HCT116 (cell line): Measurements from ENCODE around the gene NRP1. TPM values are rescaled to one million over a fixed set of nuclear protein-coding genes. Genes with fewer than 3 reads are reported as not detected.

ENCODE experiments used
- ATAC-seq: fragments of 200-7000 bp; cut with Tn5 transposase; 2 replicates; pipeline ENCODE4 v1.9.1; 2020; ENCODE audit warnings: mild to moderate bottlenecking, moderate library complexity
- BruUV-seq: library from RNA; stranded (reverse); fragments of 400-500 nt; replicated peaks from 2 replicates; lab custom pipeline; 2021; lab: Mats Ljungman, UMichigan
- CTCF ChIA-PET: fragments of 300-600 bp; sonication (Branson Sonifier 250); formaldehyde crosslinking; loops from one replicate; lab custom pipeline; 2021; ENCODE audit warnings: antibody characterized with exemption; lab: Charles Lee
- POLR2A ChIA-PET: fragments of 300-600, 350-600 bp; sonication (Branson Sonifier 250); formaldehyde crosslinking; loops from one replicate; lab custom pipeline; 2021; ENCODE audit warnings: antibody characterized with exemption; lab: Charles Lee
- RAD21 ChIA-PET, 2 experiments: fragments of 300-600 bp; sonication (Branson Sonifier 250); formaldehyde crosslinking; loops; one replicate each; lab custom pipeline; 2023; ENCODE audit warnings: low total read pairs in 2 of 2; ENCODE audit not compliant: uncharacterized antibody in 2 of 2, unreplicated experiment in 2 of 2, low non-redundant PET in 1 of 2; lab: Charles Lee
- DNase-seq: peaks from one replicate; pipeline ENCODE4 v3.0.0-alpha.2; 2010; ENCODE audit warnings: low read depth, low spot score
- H2AFZ ChIP-seq: fragments of 200-600 bp; shearing (Covaris generic), sonication (generic); 2 replicates; pipeline ENCODE4 v1.6.1; 2017; ENCODE audit warnings: low read depth, mixed run types, mixed read lengths, antibody characterized with exemption, low read length; ENCODE audit not compliant: poor library complexity, severe bottlenecking
- H3K27ac ChIP-seq: 2 replicates; pipeline ENCODE4 v1.5.1; 2012; ENCODE audit warnings: low read depth, low read length
- H3K27me3 ChIP-seq: fragments of 200-600 bp; sonication (generic); 2 replicates; pipeline ENCODE4 v1.6.1; 2016; ENCODE audit warnings: mixed run types, low read length, mixed read lengths; ENCODE audit not compliant: insufficient read depth
- H3K36me3 ChIP-seq, 2 experiments: fragments of 200-500 bp in 1 of 2; fragments of 200-600 bp in 1 of 2; sonication (Bioruptor generic) in 1 of 2; sonication (generic) in 1 of 2; 2 replicates each; pipeline versions ENCODE4 v1.5.1 to v1.6.1; 2014 to 2016; ENCODE audit warnings: low read length in 2 of 2, inconsistent platforms in 1 of 2, mixed read lengths in 1 of 2, mixed run types in 1 of 2; ENCODE audit not compliant: insufficient read depth in 2 of 2, control insufficient read depth in 1 of 2
- H3K4me1 ChIP-seq, 2 experiments: fragments of 200-600 bp in 1 of 2; sonication (generic) in 1 of 2; 2 replicates each; pipeline versions ENCODE4 v1.5.1 to v1.6.1; 2012 to 2017; ENCODE audit warnings: low read length in 2 of 2, inconsistent platforms in 1 of 2, mild to moderate bottlenecking in 1 of 2, mixed read lengths in 1 of 2, mixed run types in 1 of 2, moderate library complexity in 1 of 2; ENCODE audit not compliant: insufficient read depth in 2 of 2, control insufficient read depth in 1 of 2
- H3K4me2 ChIP-seq: fragments of 200-600 bp; sonication (generic); 2 replicates; pipeline ENCODE4 v1.6.1; 2017; ENCODE audit warnings: mixed run types, low read length, mixed read lengths
- H3K4me3 ChIP-seq, 2 experiments: fragments of 200-600 bp in 1 of 2; sonication (generic) in 1 of 2; replicated peaks in 1 of 2; 2 replicates each; pipeline ENCODE4 v1.5.1; 2011 to 2016; ENCODE audit warnings: low read length in 2 of 2, control low read depth in 1 of 2, low read depth in 1 of 2, mild to moderate bottlenecking in 1 of 2, mixed read lengths in 1 of 2, mixed run types in 1 of 2
- H3K79me2 ChIP-seq: fragments of 200-600 bp; sonication (generic); 2 replicates; pipeline ENCODE4 v1.6.1; 2017; ENCODE audit warnings: mild to moderate bottlenecking, mixed run types, low read length, moderate library complexity, mixed read lengths; ENCODE audit not compliant: insufficient read depth
- H3K9ac ChIP-seq: fragments of 200-600 bp; sonication (generic); 2 replicates; pipeline ENCODE4 v1.6.1; 2016; ENCODE audit warnings: low read length, mixed read lengths
- H3K9me2 ChIP-seq: fragments of 200-600 bp; sonication (generic), shearing (Covaris generic); 2 replicates; pipeline ENCODE4 v1.6.1; 2017; ENCODE audit warnings: mixed run types, mild to moderate bottlenecking, moderate library complexity; ENCODE audit not compliant: insufficient read depth
- H3K9me3 ChIP-seq, 2 experiments: fragments of 200-500 bp in 1 of 2; fragments of 200-600 bp in 1 of 2; sonication (Bioruptor generic) in 1 of 2; sonication (generic) in 1 of 2; 2 replicates each; pipeline ENCODE4 v1.6.1; 2014 to 2017; ENCODE audit warnings: low read length in 2 of 2, mixed read lengths in 2 of 2, inconsistent platforms in 1 of 2, low read depth in 1 of 2, mild to moderate bottlenecking in 1 of 2, mixed run types in 1 of 2, moderate library complexity in 1 of 2; ENCODE audit not compliant: control insufficient read depth in 1 of 2, insufficient read depth in 1 of 2
- H4K20me1 ChIP-seq: fragments of 200-600 bp; sonication (generic), shearing (Covaris generic); 2 replicates; pipeline ENCODE4 v1.6.1; 2017; ENCODE audit warnings: mixed run types, mild to moderate bottlenecking, moderate library complexity; ENCODE audit not compliant: insufficient read depth
- ATF3 ChIP-seq: IDR thresholded peaks from 2 replicates; pipeline ENCODE4 v1.6.1; 2012
- CBX3 ChIP-seq: IDR thresholded peaks from 2 replicates; pipeline ENCODE4 v1.6.1; 2012; ENCODE audit warnings: low read depth
- CEBPB ChIP-seq: IDR thresholded peaks from 2 replicates; pipeline ENCODE4 v1.6.1; 2012; ENCODE audit warnings: low read depth
- ELF1 ChIP-seq: IDR thresholded peaks from 2 replicates; pipeline ENCODE4 v1.6.1; 2012; ENCODE audit warnings: low read depth, borderline replicate concordance
- EZH2 ChIP-seq: fragments of 200-600 bp; sonication (generic); IDR thresholded peaks from 2 replicates; pipeline ENCODE4 v1.6.1; 2017; ENCODE audit warnings: antibody characterized with exemption, mixed run types
- EZH2phosphoT487 ChIP-seq: fragments of 200-600 bp; IDR thresholded peaks from 2 replicates; pipeline ENCODE4 v1.6.1; 2018; ENCODE audit warnings: antibody characterized with exemption, borderline replicate concordance
- FOSL1 ChIP-seq: IDR thresholded peaks from 2 replicates; pipeline ENCODE4 v1.6.1; 2012; ENCODE audit warnings: low read depth
- JUND ChIP-seq: IDR thresholded peaks from 2 replicates; pipeline ENCODE4 v1.6.1; 2012
- MAX ChIP-seq: IDR thresholded peaks from 2 replicates; pipeline ENCODE4 v1.6.1; 2012
- POLR2A ChIP-seq: IDR thresholded peaks from 2 replicates; pipeline ENCODE4 v1.7.0; 2011; ENCODE audit warnings: borderline replicate concordance; ENCODE audit not compliant: insufficient read depth, insufficient read length; ENCODE audit errors: extremely low read depth
- POLR2AphosphoS5 ChIP-seq: IDR thresholded peaks from 2 replicates; pipeline ENCODE4 v1.6.1; 2011; ENCODE audit warnings: mild to moderate bottlenecking, low read depth, low read length, moderate library complexity
- RAD21 ChIP-seq: IDR thresholded peaks from 2 replicates; pipeline ENCODE4 v1.6.1; 2012; ENCODE audit warnings: low read depth, mild to moderate bottlenecking
- SIN3A ChIP-seq: IDR thresholded peaks from 2 replicates; pipeline ENCODE4 v1.6.1; 2012; ENCODE audit warnings: low read depth
- SP1 ChIP-seq: IDR thresholded peaks from 2 replicates; pipeline ENCODE4 v1.6.1; 2012; ENCODE audit warnings: low read depth
- SRF ChIP-seq: IDR thresholded peaks from 2 replicates; pipeline ENCODE4 v1.6.1; 2012; ENCODE audit warnings: low read depth
- ZFX ChIP-seq: fragments of 450-650 bp; IDR thresholded peaks from 2 replicates; pipeline ENCODE4 v1.6.1; 2017
- ZNF274 ChIP-seq: fragments of 200-500 bp; sonication (Bioruptor generic); IDR thresholded peaks from 2 replicates; pipeline ENCODE4 v1.6.1; 2014; ENCODE audit warnings: mild to moderate bottlenecking, low read depth, low read length, inconsistent platforms
- intact Hi-C: fragments of 100-400 bp; cut with micrococcal nuclease; formaldehyde crosslinking; loops from 2 replicates; pipeline ENCODE4 v1.10.0; 2022
- total RNA-seq: library from RNA; stranded (reverse); gene quantifications from one replicate; pipeline ENCODE4 v1.2.1, GENCODE V29; 2021; ENCODE audit not compliant: unreplicated experiment
- TF ChIP-seq, protein P1 (sequence below): IDR thresholded peaks from 2 replicates; pipeline ENCODE4 v1.6.1; 2012; ENCODE audit warnings: low read depth
- TF ChIP-seq, protein P2 (sequence below): IDR thresholded peaks from 2 replicates; pipeline ENCODE4 v1.6.1; 2011; ENCODE audit warnings: mild to moderate bottlenecking, low read length, moderate library complexity; ENCODE audit not compliant: insufficient replicate concordance; ENCODE audit errors: extremely low read depth
- TF ChIP-seq, protein P3 (sequence below), 3 experiments: fragments of 200-600 bp in 1 of 3; sonication (generic) in 1 of 3; IDR thresholded peaks in 2 of 3; conservative IDR thresholded peaks in 1 of 3; 2 replicates each; pipeline ENCODE4 v1.5.1; 2012 to 2017; ENCODE audit warnings: low read depth in 2 of 3, low read length in 2 of 3, antibody characterized with exemption in 1 of 3, borderline replicate concordance in 1 of 3, control low read depth in 1 of 3, mild to moderate bottlenecking in 1 of 3, mixed read lengths in 1 of 3, mixed run types in 1 of 3, moderate library complexity in 1 of 3; ENCODE audit not compliant: insufficient read depth in 1 of 3

Gene NRP1
- total RNA-seq, 1 experiment from 2014 or later: 3.8 TPM

GRCh38 chr10:33153251-33153967 is 181.1 kb downstream of the NRP1 start:
- H2AFZ ChIP-seq: no peak overlapping the region
- ChIA-PET CTCF (interaction anchor here (1.1 kb wide), 1 partner anchor 37 kb away, joined by 3 read pairs; no protein-coding TSS in a partner anchor), RAD21 (no interaction called here), POLR2A (no interaction called here)
- no peaks in the 10 kb centered on the region for H4K20me1 ChIP-seq
- no TSS peak for BruUV-seq
- TF ChIP-seq, protein P1, sequence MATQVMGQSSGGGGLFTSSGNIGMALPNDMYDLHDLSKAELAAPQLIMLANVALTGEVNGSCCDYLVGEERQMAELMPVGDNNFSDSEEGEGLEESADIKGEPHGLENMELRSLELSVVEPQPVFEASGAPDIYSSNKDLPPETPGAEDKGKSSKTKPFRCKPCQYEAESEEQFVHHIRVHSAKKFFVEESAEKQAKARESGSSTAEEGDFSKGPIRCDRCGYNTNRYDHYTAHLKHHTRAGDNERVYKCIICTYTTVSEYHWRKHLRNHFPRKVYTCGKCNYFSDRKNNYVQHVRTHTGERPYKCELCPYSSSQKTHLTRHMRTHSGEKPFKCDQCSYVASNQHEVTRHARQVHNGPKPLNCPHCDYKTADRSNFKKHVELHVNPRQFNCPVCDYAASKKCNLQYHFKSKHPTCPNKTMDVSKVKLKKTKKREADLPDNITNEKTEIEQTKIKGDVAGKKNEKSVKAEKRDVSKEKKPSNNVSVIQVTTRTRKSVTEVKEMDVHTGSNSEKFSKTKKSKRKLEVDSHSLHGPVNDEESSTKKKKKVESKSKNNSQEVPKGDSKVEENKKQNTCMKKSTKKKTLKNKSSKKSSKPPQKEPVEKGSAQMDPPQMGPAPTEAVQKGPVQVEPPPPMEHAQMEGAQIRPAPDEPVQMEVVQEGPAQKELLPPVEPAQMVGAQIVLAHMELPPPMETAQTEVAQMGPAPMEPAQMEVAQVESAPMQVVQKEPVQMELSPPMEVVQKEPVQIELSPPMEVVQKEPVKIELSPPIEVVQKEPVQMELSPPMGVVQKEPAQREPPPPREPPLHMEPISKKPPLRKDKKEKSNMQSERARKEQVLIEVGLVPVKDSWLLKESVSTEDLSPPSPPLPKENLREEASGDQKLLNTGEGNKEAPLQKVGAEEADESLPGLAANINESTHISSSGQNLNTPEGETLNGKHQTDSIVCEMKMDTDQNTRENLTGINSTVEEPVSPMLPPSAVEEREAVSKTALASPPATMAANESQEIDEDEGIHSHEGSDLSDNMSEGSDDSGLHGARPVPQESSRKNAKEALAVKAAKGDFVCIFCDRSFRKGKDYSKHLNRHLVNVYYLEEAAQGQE: no peak
- TF ChIP-seq ATF3: no peak
- no peak for TF ChIP-seq POLR2A
- no peak for TF ChIP-seq EZH2
- TF ChIP-seq ZNF274: no peak
- TF ChIP-seq EZH2phosphoT487: no peak
- TF ChIP-seq SRF: no peak
- no peak for TF ChIP-seq POLR2AphosphoS5
- TF ChIP-seq SIN3A: no peak
- no peak for TF ChIP-seq SP1
- TF ChIP-seq, protein P2, sequence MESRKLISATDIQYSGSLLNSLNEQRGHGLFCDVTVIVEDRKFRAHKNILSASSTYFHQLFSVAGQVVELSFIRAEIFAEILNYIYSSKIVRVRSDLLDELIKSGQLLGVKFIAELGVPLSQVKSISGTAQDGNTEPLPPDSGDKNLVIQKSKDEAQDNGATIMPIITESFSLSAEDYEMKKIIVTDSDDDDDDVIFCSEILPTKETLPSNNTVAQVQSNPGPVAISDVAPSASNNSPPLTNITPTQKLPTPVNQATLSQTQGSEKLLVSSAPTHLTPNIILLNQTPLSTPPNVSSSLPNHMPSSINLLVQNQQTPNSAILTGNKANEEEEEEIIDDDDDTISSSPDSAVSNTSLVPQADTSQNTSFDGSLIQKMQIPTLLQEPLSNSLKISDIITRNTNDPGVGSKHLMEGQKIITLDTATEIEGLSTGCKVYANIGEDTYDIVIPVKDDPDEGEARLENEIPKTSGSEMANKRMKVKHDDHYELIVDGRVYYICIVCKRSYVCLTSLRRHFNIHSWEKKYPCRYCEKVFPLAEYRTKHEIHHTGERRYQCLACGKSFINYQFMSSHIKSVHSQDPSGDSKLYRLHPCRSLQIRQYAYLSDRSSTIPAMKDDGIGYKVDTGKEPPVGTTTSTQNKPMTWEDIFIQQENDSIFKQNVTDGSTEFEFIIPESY: no peak
- no peak for TF ChIP-seq JUND
- TF ChIP-seq CBX3: no peak
- TF ChIP-seq ELF1: no peak
- no peak for TF ChIP-seq MAX
- TF ChIP-seq CEBPB: no peak
- no peak for TF ChIP-seq ZFX
- TF ChIP-seq FOSL1: no peak
- TF ChIP-seq, protein P3, sequence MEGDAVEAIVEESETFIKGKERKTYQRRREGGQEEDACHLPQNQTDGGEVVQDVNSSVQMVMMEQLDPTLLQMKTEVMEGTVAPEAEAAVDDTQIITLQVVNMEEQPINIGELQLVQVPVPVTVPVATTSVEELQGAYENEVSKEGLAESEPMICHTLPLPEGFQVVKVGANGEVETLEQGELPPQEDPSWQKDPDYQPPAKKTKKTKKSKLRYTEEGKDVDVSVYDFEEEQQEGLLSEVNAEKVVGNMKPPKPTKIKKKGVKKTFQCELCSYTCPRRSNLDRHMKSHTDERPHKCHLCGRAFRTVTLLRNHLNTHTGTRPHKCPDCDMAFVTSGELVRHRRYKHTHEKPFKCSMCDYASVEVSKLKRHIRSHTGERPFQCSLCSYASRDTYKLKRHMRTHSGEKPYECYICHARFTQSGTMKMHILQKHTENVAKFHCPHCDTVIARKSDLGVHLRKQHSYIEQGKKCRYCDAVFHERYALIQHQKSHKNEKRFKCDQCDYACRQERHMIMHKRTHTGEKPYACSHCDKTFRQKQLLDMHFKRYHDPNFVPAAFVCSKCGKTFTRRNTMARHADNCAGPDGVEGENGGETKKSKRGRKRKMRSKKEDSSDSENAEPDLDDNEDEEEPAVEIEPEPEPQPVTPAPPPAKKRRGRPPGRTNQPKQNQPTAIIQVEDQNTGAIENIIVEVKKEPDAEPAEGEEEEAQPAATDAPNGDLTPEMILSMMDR (IDR thresholded peaks at IDR 0.05 in 2 of 3, conservative IDR thresholded peaks at IDR 0.05 in 1 of 3; ENCODE audit: borderline replicate concordance in 1 of 3, insufficient read depth in 1 of 3, low read depth in 2 of 3, low read length in 2 of 3): no peak
- no peak for TF ChIP-seq RAD21
- H3K4me2 ChIP-seq: no peak overlapping the region
- intact Hi-C loops: no loop called here
- no peaks in the 10 kb centered on the region for H3K79me2 ChIP-seq
- H3K4me1 ChIP-seq: peaks cover 7 to 24% of the 10 kb centered on the region in 2 experiments; a peak in 3 of 4 replicates
- DNase-seq: no peak
- no peak overlapping the region for H3K4me3 ChIP-seq
- H3K27ac ChIP-seq: no peak overlapping the region
- no peaks in the 10 kb centered on the region for H3K9me3 ChIP-seq
- ATAC-seq: no peak
- H3K9ac ChIP-seq: no peak overlapping the region
- no peaks in the 10 kb centered on the region for H3K27me3 ChIP-seq
- no peaks in the 10 kb centered on the region for H3K9me2 ChIP-seq
- no peaks in the 10 kb centered on the region for H3K36me3 ChIP-seq
